AG09309 (cell line): ENCODE measurements around the gene PLSCR1.

Experiments
- DNase-seq: peaks from one replicate; pipeline ENCODE4 v3.0.0-alpha.2; 2010; ENCODE audit warnings: low read depth
- H3K4me3 ChIP-seq: 2 replicates; pipeline ENCODE4 v1.5.1; 2011; ENCODE audit warnings: mild to moderate bottlenecking, low read depth, low read length, moderate library complexity; ENCODE audit not compliant: control insufficient read depth
- CTCF ChIP-seq: IDR thresholded peaks from 2 replicates; pipeline ENCODE4 v1.5.1; 2011; ENCODE audit warnings: mild to moderate bottlenecking, low read depth, low read length, inconsistent platforms; ENCODE audit not compliant: insufficient read depth, control insufficient read depth; ENCODE audit errors: missing control alignments

Gene PLSCR1

GRCh38 chr3:146561463-146561862 lies 17.1 kb upstream of the PLSCR1 start:
- no peak for DNase-seq
- TF ChIP-seq CTCF = no peak
- H3K4me3 ChIP-seq = no peak overlapping the region

- no peak overlapping the region for H3K4me3 ChIP-seq
- no peak for TF ChIP-seq CTCF
- no peak for DNase-seq
Observed at GRCh38 chr3:146560678-146561077, 16.3 kb upstream of the PLSCR1 start.

- DNase-seq = no peak
- no peak for TF ChIP-seq CTCF
- no peak overlapping the region for H3K4me3 ChIP-seq
Observed at GRCh38 chr3:146559388-146559787, 15.0 kb upstream of the PLSCR1 start.

- no peak for TF ChIP-seq CTCF
- no peak for DNase-seq
- no peak overlapping the region for H3K4me3 ChIP-seq
Observed at GRCh38 chr3:146558781-146559180, 14.4 kb upstream of the PLSCR1 start.

GRCh38 chr3:146557745-146558144 lies 13.3 kb upstream of the PLSCR1 start:
- TF ChIP-seq CTCF = no peak

GRCh38 chr3:146555311-146555710 lies 10.9 kb upstream of the PLSCR1 start:
- no peak for TF ChIP-seq CTCF
- no peak for DNase-seq

More at GRCh38 chr3:146557745-146558144, 13.3 kb upstream of the PLSCR1 start:
- H3K4me3 ChIP-seq = no peak overlapping the region
- no peak for DNase-seq

GRCh38 chr3:146554151-146554760 lies 9.8 kb upstream of the PLSCR1 start:
- TF ChIP-seq CTCF = no peak
- H3K4me3 ChIP-seq = no peak overlapping the region
- no peak for DNase-seq

More at GRCh38 chr3:146555311-146555710, 10.9 kb upstream of the PLSCR1 start:
- no peak overlapping the region for H3K4me3 ChIP-seq
